Upper lobe of right lung (tissue), 1 donor: ENCODE data around the gene CNTN4. TPM values are rescaled to one million over a fixed set of nuclear protein-coding genes. Genes with fewer than 3 reads are reported as not detected.

Experiments
- ATAC-seq: fragments of 200-7000 bp; cut with Tn5 transposase; one replicate; pipeline ENCODE4 v1.9.1; 2020; ENCODE audit warnings: mild to moderate bottlenecking, moderate library complexity
- DNase-seq: peaks from one replicate; pipeline ENCODE4 v3.0.0-alpha.2; 2020
- H3K27ac ChIP-seq: fragments of 200-600 bp; one replicate; pipeline ENCODE4 v1.8.0; 2022
- H3K27me3 ChIP-seq: fragments of 200-600 bp; one replicate; pipeline ENCODE4 v1.8.0; 2022; ENCODE audit warnings: mild to moderate bottlenecking
- H3K36me3 ChIP-seq: fragments of 200-600 bp; one replicate; pipeline ENCODE4 v1.8.0; 2022
- H3K4me1 ChIP-seq: fragments of 200-600 bp; one replicate; pipeline ENCODE4 v1.8.0; 2022
- H3K4me3 ChIP-seq: fragments of 200-600 bp; one replicate; pipeline ENCODE4 v1.8.0; 2022; ENCODE audit warnings: mild to moderate bottlenecking
- H3K9me3 ChIP-seq: fragments of 200-600 bp; one replicate; pipeline ENCODE4 v1.8.0; 2022
- intact Hi-C: fragments of 100-400 bp; cut with DNase I; formaldehyde crosslinking; loops from one replicate; pipeline ENCODE4 v1.11.0; 2022
- total RNA-seq: library from RNA; stranded (reverse); fragmentation: NEBNext Ultra II Directional; extraction: Animal tissue kit (Norgen Biotek cat#: 25700); gene quantifications from one replicate; pipeline ENCODE4 v1.2.1, GENCODE V29; 2021
- TF ChIP-seq, protein P1 (sequence below): fragments of 200-600 bp; IDR thresholded peaks from one replicate; pipeline ENCODE4 v1.8.0; 2022; ENCODE audit warnings: antibody characterized with exemption
- donor health status: DM: no; HTN: yes; CAD: no; lungs with severe emphysema.

The CNTN4 gene
- total RNA-seq, 1 donor from 2014 or later = 11.3 TPM

GRCh38 chr3:2934541-2934940, 835.9 kb downstream of the CNTN4 start:
- intact Hi-C loops = no loop called here
- TF ChIP-seq, protein P1, sequence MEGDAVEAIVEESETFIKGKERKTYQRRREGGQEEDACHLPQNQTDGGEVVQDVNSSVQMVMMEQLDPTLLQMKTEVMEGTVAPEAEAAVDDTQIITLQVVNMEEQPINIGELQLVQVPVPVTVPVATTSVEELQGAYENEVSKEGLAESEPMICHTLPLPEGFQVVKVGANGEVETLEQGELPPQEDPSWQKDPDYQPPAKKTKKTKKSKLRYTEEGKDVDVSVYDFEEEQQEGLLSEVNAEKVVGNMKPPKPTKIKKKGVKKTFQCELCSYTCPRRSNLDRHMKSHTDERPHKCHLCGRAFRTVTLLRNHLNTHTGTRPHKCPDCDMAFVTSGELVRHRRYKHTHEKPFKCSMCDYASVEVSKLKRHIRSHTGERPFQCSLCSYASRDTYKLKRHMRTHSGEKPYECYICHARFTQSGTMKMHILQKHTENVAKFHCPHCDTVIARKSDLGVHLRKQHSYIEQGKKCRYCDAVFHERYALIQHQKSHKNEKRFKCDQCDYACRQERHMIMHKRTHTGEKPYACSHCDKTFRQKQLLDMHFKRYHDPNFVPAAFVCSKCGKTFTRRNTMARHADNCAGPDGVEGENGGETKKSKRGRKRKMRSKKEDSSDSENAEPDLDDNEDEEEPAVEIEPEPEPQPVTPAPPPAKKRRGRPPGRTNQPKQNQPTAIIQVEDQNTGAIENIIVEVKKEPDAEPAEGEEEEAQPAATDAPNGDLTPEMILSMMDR = no peak
- DNase-seq (no peak), ATAC-seq (no peak)
- Histone ChIP-seq H3K36me3 (no peaks in the 10 kb centered on the region), H3K4me3 (no peak overlapping the region), H3K4me1 (no peaks in the 10 kb centered on the region), H3K9me3 (no peaks in the 10 kb centered on the region), H3K27me3 (no peaks in the 10 kb centered on the region), H3K27ac (no peak overlapping the region)

DNA sequence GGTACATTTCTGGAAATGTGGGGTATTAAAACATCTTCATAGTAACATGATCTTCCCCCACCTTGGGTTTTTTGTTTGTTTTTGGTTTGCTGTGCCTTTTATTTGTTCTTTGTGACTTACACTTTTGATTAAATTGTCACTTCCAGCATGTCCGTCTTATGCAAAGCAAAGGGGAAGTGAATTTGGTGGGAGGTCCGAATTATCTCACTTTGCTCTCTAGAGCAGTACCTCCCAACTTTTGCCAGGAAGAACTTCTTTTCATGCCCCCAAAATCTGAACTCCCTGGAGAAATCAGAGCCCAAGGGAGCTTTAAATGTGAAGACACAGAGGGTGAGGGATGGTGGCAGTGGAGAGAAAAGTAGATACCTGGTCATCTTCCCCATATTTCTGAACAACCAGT, 838.4 kb downstream of the CNTN4 start:
- Histone ChIP-seq H3K27me3 (no peaks in the 10 kb centered on the region), H3K4me1 (no peaks in the 10 kb centered on the region), H3K36me3 (no peaks in the 10 kb centered on the region), H3K27ac (no peak overlapping the region), H3K4me3 (no peak overlapping the region), H3K9me3 (no peaks in the 10 kb centered on the region)
- DNase-seq (no peak), ATAC-seq (no peak)
- intact Hi-C loops = no loop called here
- TF ChIP-seq, protein P1 = no peak

DNA sequence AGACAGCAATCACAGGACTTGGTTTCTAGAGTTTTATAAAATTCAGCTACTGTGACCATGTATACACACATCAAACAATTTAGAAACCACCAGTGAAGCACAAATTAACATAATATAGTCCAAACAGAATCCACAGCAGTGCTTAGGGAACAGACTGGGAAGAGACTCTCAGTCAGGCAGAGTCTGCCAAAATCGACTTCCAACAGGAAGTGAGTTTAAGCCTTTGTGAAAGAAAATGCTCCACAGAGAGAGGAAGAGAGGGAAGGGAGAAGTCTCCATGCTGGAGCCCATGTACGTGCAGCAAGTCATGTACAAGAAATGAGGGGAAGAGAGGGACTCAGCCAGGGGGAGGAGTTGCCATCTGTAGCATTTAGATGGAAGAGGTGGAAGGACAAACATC, 838.9 kb downstream of the CNTN4 start:
- H3K4me3 ChIP-seq = no peak overlapping the region
- intact Hi-C loops = no loop called here

DNA sequence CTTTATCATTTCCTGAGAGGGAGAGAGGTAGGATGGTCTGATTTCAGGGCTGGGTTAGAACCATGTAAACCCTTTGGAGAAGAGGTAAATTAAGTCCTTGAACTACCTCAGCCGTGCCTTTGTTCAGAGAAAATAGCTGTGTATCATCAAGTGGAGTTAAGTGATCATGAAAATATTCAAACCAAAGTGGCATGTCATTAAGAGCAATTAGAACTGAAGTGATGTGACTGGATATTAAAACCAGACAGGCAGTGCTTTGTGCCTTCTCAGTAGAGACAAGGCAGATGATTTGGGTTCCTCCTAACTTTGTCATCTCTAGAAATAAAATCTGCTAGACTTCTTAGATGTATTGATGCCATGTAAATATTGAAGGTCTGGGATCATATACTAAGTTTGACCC, 840.0 kb downstream of the CNTN4 start:
- Histone ChIP-seq H3K4me3 (no peak overlapping the region), H3K27me3 (no peaks in the 10 kb centered on the region), H3K4me1 (no peaks in the 10 kb centered on the region), H3K36me3 (no peaks in the 10 kb centered on the region), H3K27ac (no peak overlapping the region), H3K9me3 (no peaks in the 10 kb centered on the region)
- intact Hi-C loops = no loop called here
- ATAC-seq (no peak), DNase-seq (no peak)
- TF ChIP-seq, protein P1 = no peak

More for the DNA sequence above, 838.9 kb downstream of the CNTN4 start:
- ATAC-seq (no peak), DNase-seq (no peak)
- no peaks in the 10 kb centered on the region for H3K27me3 ChIP-seq
- TF ChIP-seq, protein P1 = no peak
- H3K9me3 ChIP-seq = no peaks in the 10 kb centered on the region
- no peaks in the 10 kb centered on the region for H3K36me3 ChIP-seq
- H3K27ac ChIP-seq = no peak overlapping the region
- no peaks in the 10 kb centered on the region for H3K4me1 ChIP-seq

DNA sequence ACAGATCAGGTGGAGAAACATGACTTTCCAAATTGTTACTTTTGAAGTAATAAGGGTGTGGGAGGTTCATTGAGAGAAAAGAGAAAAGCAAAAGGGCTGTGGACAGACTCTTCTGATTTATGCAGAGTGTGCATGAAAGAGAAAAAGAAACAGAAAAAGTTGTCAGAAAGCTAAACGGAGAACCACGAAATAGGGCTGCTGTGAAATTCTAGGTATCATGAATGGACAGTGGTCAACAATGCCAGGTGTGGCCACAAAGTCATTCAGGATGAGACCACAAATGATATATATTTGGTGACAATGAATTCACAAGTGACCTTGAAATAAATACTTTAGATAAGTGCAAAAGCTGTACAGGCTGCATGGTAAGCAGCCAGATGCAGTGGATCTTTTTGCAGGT, 841.4 kb downstream of the CNTN4 start:
- ATAC-seq (no peak), DNase-seq (no peak)
- no peaks in the 10 kb centered on the region for H3K4me1 ChIP-seq
- H3K36me3 ChIP-seq = no peaks in the 10 kb centered on the region
- H3K9me3 ChIP-seq = no peaks in the 10 kb centered on the region
- intact Hi-C loops = no loop called here
- TF ChIP-seq, protein P1 = no peak
- H3K27ac ChIP-seq = no peak overlapping the region
- no peak overlapping the region for H3K4me3 ChIP-seq
- H3K27me3 ChIP-seq = no peaks in the 10 kb centered on the region

DNA sequence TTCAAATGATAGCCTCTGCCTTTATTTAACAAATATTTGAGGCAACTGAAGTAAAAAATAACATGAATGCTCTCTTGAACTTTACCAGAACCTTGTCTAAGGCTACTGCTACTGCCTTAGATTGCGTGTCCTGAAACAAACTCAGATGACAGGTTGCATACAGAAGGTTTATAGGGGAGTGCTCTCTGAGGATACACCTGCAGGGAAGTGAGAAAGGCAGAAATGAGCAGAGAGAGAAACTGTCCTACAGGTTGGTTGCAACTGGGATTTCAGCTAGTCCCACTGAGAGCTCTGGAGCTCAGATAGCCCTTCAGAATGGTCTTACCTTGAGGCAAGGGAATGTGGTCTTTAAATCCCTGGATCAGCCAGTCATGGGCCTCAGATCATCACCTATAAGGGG, 846.0 kb downstream of the CNTN4 start:
- DNase-seq (no peak), ATAC-seq (no peak)
- Histone ChIP-seq H3K9me3 (no peaks in the 10 kb centered on the region), H3K4me3 (no peak overlapping the region), H3K27me3 (no peaks in the 10 kb centered on the region), H3K27ac (no peak overlapping the region), H3K36me3 (no peaks in the 10 kb centered on the region), H3K4me1 (no peaks in the 10 kb centered on the region)
- TF ChIP-seq, protein P1 = no peak
- intact Hi-C loops = no loop called here
